22Rv1 (cell line): ENCODE measurements around the gene SGSM2.

Experiments used
- H3K27ac ChIP-seq: fragments of 450-650 bp; 2 replicates; pipeline ENCODE4 v1.5.1; 2017
- CTCF ChIP-seq: fragments of 450-650 bp; IDR thresholded peaks from 2 replicates; pipeline ENCODE4 v1.5.1; 2017; ENCODE audit warnings: mild to moderate bottlenecking
- ZFX ChIP-seq: fragments of 450-650 bp; IDR thresholded peaks from 2 replicates; pipeline ENCODE4 v1.6.1; 2017; ENCODE audit warnings: antibody characterized with exemption, borderline replicate concordance

The SGSM2 gene

GRCh38 chr17:2369039-2369438 is 31.7 kb downstream of the SGSM2 start:
- no peak overlapping the region for H3K27ac ChIP-seq
- no peak for TF ChIP-seq CTCF
- no peak for TF ChIP-seq ZFX

- H3K27ac ChIP-seq, result no peak overlapping the region
- TF ChIP-seq CTCF (no peak), ZFX (no peak)
Measured at GRCh38 chr17:2369551-2370210, 32.4 kb downstream of the SGSM2 start.

- TF ChIP-seq CTCF (no peak), ZFX (no peak)
- H3K27ac ChIP-seq, result no peak overlapping the region
Measured at GRCh38 chr17:2370211-2370589, 32.9 kb downstream of the SGSM2 start.

DNA sequence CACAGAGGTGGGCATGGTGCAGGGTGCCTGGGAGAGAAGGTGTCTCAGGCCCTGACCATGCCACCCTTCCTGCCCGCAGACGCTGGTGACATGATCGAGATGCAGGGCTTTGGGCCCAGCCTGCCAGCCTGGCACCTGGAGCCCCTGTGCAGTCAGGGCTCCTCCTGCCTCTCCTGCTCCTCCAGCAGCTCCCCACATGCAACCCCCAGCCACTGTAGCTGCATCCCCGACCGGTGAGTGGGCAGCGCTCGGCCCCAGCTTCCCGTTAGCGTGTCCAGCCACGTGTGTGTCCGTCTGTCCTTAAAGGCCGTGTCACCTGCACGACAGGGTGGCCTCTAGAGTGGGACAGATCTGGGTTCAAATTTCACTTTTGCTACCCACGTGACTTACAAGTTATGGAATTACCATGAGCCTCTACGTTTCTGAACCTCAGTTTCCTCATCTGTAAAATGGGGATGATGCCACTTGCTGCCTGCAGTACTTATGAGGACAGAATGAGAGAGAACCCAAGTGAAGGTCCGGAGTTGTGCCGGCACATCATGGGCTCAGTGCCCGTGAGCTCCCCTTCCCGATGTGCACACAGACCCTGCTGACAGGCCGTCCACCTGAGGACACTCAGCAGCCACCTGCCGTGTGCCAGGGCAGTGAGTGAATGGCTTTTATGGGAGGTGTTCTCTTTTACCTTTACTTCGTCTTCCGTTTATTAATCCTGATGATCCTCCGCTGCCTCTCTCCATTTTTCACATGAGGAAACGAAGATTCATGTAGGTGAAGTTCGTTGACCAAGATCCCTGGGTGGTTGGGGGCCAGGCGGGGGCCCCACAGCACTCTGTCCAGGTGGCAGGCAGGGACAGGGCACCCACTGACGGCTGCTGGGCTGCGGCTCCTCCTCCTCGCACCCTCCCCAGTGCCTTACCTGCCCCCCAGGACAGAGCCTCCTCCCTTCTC is 34.2 kb downstream of the SGSM2 start:
- TF ChIP-seq CTCF (no peak), ZFX (no peak)
- H3K27ac ChIP-seq, result no peak overlapping the region

DNA sequence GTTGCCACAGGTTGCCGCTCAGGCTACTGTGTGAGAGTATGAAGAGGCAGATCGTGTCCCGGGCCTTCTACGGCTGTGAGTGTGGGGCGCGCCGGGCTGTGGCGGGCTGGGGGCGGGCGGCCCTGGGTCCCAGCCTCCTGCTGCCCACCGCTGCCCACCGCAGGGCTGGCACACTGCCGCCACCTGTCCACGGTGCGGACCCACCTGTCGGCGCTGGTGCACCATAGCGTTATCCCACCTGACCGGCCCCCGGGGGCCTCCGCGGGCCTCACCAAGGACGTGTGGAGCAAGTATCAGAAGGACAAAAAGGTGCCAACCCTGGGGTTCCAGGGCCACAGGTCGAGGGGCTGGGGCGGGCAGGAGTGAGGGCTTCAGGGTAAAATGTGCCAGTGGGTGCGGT is 34.9 kb downstream of the SGSM2 start:
- no peak for TF ChIP-seq ZFX
- TF ChIP-seq CTCF, result no peak

GRCh38 chr17:2372681-2373080 is 35.4 kb downstream of the SGSM2 start:
- no peak overlapping the region for H3K27ac ChIP-seq
- TF ChIP-seq ZFX (no peak), CTCF (no peak)

More for the DNA sequence above, 34.9 kb downstream of the SGSM2 start:
- no peak overlapping the region for H3K27ac ChIP-seq

DNA sequence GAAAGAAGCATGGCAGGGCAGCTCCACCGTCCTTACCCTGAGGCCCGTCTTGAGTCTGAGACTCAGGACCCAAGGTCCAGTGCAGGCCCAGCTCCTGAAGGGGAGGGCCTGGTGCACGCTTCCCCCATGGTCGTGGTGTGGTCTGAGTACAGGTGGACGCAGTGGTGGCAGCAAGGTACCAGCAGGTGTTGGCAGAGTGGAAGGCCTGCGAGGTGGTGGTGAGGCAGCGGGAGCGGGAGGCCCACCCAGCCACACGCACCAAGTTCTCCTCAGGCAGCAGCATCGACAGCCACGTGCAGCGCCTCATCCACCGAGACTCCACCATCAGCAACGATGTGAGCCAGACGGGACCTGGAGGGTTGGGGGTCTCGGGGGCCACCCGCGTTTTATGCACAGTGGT is 35.9 kb downstream of the SGSM2 start:
- TF ChIP-seq CTCF (no peak), ZFX (no peak)
- H3K27ac ChIP-seq, result no peak overlapping the region
